Measurements from ENCODE around the gene AJM1.
"Not testable (repeated sequence)": the region's sequence is repeated elsewhere in the genome, so short reads cannot be mapped to it uniquely, and the experiment has no call there.

The AJM1 gene

DNA sequence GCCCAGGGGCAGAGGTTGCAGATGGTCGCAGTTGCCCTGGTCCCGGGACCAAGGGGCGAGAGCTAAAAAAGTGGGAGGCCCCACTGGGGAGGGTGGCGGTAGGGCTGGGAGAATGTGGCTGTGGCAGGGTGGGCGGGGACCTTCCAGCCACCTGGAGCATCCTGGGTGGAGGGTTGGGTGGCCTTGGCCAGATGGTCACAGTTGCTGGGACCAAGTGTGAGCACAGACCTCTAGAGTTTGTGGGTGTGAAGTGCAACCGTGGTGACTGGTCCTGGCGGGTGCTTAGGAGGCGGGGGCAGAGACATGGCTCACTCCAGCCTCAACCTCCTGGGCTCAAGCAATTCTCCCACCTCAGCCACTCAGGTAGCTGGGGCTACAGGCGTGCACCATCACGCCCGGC, 38.4 kb downstream of the AJM1 start:
- no peak for DNase-seq (ENCODE audit: low spot score)

GRCh38 chr9:136881691-136882108, 39.4 kb downstream of the AJM1 start:
- DNase-seq (ENCODE audit: low spot score): peak; percentile 35

DNA sequence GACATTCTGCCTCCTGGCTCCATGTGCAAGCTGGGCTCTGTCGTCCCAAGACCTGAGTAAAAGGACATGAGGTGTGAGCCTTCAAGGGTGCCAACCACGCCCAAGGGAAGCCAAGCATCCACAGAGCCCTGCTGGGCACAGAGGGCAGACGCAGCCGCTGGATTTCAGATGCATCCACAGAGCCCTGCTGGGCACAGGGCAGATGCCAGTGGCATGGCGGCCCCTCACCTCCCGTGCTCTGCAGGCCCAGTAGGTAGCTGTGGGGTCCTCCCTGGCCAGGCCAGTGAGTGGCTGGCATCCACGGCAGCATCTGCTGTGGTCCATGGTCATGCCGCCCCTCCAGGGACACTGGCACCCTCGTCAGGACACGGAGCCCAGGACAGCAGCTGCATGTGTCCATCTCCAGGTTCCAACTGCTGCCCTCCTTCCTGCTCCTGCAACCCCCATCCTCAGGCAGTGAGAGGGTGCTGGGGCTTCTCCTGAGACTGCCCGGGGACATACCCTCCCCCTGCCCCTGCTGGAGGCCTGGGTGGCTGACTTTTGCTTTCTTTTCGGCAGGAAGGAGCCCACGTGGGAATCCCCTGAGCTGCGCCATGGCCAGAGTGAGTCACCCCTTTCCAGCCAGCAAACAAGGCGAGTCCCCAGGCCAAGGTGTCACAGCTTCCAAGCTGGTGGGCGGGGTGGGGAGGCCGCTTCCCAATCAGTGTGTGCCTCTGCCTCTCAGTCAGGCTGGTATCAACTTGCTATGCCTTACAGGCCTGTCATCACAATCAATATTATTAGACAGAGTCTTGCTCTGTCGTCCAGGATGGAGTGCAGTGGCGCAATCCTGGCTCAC, 40.0 kb downstream of the AJM1 start:
- no peak for DNase-seq (ENCODE audit: low spot score)

GRCh38 chr9:136882947-136883283, 40.6 kb downstream of the AJM1 start:
- not testable (repeated sequence) for DNase-seq (ENCODE audit: low spot score)

DNA sequence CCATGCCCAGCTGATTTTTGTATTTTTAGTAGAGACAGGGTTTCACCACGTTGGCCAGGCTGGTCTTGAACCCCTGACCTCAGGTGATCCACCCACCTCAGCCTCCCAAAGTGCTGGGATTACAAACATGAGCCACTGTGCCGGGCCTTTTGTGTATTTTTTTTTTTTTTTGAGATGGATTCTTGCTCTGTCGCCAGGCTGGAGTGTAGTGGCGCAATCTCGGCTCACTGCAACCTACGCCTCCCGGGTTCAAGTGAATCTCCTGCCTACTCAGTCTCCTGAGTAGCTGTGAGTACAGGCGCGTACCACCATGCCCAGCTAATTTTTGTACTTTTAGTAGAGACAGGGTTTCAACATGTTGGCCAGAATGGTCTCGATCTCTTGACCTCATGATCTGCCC, 41.4 kb downstream of the AJM1 start:
- DNase-seq (ENCODE audit: low spot score): not testable (repeated sequence)

DNA sequence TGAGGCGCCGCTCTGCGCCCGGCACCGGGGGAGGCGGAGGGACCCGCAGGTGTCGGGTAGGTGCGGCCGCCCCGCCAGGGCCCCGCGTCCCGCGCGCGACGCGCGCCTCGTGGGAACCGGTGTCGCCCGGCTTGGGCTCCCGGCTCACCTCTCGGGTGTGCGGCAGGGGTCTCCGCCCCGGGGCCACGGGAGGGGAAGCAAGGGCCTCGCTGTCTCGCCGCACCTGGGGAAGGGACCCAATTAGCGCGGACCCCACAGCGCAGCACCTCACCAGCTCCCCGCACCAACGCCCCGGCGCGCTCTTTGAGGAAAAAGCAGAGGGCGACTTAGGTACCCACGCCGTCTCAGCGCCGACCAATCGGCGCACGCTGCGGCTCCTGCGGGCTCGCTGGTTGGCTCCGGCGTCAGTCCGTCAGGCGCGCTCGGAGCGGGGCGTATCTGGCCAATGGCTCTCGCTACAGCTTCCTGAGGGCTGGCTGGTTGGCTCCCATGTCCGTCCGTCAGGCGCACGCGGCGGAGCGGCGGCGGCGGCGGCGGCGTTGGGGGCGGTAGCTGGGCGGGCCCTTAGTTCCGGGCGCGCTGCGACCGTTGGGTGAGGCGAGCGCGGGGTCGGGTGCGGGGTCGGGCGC, 43.8 kb downstream of the AJM1 start, which contains the start of gene TRAF2:
Gene TRAF2, plus strand, starts transcription at position 567 of the 629 bp plus-strand sequence. CDS start 12,225 bp downstream, outside the sequence.
- DNase-seq (ENCODE audit: low spot score): peak; percentile 97

GRCh38 chr9:136886610-136887597, 44.6 kb downstream of the AJM1 start:
- DNase-seq (ENCODE audit: low spot score): no peak

GRCh38 chr9:136888454-136888853, 46.2 kb downstream of the AJM1 start:
- no peak for DNase-seq (ENCODE audit: low spot score)

DNA sequence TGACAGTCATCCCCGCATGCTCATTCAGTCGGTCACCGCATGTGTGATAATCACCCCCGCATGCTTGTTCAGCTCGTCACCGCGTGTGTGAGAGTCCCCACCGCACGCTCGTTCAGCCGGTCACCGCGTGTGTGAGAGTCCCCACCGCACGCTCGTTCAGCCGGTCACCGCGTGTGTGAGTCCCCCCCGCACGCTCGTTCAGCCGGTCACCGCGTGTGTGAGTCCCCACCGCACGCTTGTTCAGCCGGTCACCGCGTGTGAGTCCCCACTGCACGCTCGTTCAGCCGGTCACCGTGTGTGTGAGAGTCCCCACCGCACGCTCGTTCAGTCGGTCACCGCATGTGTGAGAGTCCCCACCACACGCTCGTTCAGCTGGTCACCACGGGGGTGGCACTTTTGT, 47.6 kb downstream of the AJM1 start:
- DNase-seq (ENCODE audit: low spot score): no peak

GRCh38 chr9:136890661-136891060, 48.4 kb downstream of the AJM1 start:
- DNase-seq (ENCODE audit: low spot score): no peak

Measured in pons (tissue), 1 donor.